ENCODE measurements around the gene EGR4.

DNA sequence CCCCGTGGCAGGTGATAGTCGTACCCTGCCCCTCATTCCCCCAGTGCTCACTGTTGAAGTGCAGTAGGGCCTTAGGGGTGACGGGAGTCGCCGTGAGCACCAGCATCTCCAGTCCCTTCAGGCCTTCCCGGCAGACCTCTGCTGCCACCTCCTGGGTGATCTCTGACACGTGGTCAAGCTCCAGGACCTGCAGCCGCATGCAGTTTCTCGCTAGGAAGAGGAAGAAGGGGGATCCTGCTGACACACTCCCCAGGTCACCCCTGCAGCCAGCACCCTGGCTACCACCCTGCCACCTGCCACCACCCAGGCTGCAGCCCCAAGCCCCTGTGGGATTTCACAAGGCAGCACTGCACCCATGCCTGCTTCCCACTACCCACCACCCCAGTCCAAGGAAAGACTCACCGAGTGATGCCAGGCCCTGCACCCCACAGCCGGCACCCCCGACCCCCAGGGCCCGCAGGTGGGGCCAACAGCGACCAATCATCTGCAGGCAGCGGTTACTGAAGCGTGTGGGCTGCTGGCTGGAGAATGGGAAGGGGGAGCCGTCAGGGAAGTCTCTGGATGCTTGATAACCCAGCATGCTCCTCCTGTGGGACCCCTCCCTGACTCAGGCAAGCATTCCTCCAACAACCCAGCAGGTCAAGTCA, 32.9 kb downstream of the EGR4 start:
- TF ChIP-seq ARNTL (CRISPR knock-in tag; IDR thresholded peaks at IDR 0.05; ENCODE audit: borderline replicate concordance, low read depth) = no peak
- TF ChIP-seq ZFP30 (CRISPR knock-in tag; IDR thresholded peaks at IDR 0.05) = no peak
- no peak for TF ChIP-seq CSDC2 (CRISPR knock-in tag; IDR thresholded peaks at IDR 0.05)
- no peak for TF ChIP-seq BACH2 (CRISPR knock-in tag; IDR thresholded peaks at IDR 0.05; ENCODE audit: borderline replicate concordance)
- no peak for TF ChIP-seq OSR1 (CRISPR knock-in tag; IDR thresholded peaks at IDR 0.05)
- TF ChIP-seq RARB (CRISPR knock-in tag; IDR thresholded peaks at IDR 0.05) = no peak
- TF ChIP-seq, protein P1, sequence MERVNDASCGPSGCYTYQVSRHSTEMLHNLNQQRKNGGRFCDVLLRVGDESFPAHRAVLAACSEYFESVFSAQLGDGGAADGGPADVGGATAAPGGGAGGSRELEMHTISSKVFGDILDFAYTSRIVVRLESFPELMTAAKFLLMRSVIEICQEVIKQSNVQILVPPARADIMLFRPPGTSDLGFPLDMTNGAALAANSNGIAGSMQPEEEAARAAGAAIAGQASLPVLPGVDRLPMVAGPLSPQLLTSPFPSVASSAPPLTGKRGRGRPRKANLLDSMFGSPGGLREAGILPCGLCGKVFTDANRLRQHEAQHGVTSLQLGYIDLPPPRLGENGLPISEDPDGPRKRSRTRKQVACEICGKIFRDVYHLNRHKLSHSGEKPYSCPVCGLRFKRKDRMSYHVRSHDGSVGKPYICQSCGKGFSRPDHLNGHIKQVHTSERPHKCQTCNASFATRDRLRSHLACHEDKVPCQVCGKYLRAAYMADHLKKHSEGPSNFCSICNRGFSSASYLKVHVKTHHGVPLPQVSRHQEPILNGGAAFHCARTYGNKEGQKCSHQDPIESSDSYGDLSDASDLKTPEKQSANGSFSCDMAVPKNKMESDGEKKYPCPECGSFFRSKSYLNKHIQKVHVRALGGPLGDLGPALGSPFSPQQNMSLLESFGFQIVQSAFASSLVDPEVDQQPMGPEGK (CRISPR knock-in tag; IDR thresholded peaks at IDR 0.05; ENCODE audit: borderline replicate concordance) = no peak
- TF ChIP-seq TCF4 (CRISPR knock-in tag; IDR thresholded peaks at IDR 0.05; ENCODE audit: borderline replicate concordance) = no peak
- TF ChIP-seq, protein P2, sequence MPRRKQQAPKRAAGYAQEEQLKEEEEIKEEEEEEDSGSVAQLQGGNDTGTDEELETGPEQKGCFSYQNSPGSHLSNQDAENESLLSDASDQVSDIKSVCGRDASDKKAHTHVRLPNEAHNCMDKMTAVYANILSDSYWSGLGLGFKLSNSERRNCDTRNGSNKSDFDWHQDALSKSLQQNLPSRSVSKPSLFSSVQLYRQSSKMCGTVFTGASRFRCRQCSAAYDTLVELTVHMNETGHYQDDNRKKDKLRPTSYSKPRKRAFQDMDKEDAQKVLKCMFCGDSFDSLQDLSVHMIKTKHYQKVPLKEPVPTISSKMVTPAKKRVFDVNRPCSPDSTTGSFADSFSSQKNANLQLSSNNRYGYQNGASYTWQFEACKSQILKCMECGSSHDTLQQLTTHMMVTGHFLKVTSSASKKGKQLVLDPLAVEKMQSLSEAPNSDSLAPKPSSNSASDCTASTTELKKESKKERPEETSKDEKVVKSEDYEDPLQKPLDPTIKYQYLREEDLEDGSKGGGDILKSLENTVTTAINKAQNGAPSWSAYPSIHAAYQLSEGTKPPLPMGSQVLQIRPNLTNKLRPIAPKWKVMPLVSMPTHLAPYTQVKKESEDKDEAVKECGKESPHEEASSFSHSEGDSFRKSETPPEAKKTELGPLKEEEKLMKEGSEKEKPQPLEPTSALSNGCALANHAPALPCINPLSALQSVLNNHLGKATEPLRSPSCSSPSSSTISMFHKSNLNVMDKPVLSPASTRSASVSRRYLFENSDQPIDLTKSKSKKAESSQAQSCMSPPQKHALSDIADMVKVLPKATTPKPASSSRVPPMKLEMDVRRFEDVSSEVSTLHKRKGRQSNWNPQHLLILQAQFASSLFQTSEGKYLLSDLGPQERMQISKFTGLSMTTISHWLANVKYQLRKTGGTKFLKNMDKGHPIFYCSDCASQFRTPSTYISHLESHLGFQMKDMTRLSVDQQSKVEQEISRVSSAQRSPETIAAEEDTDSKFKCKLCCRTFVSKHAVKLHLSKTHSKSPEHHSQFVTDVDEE (CRISPR knock-in tag; IDR thresholded peaks at IDR 0.05) = no peak
